K562 (cell line): Measurements from ENCODE around the gene TXN2. TPM values are rescaled to one million over a fixed set of nuclear protein-coding genes. Genes with fewer than 3 reads are reported as not detected.
A peak's percentile ranks its signal among the peaks of the same experiment; 100 is the strongest.

ENCODE experiments used
- BRCA1 ChIP-seq, 2 experiments: fragments of 450-650 bp in 1 of 2; sonication (generic) in 1 of 2; formaldehyde crosslinking in 1 of 2; IDR thresholded peaks; 2 replicates each; pipeline versions ENCODE4 v1.5.0 to v1.6.1; 2017 to 2020; ENCODE audit warnings: mild to moderate bottlenecking in 1 of 2, missing genetic modification reagents in 1 of 2
- CHD1 ChIP-seq: fragments of 200-600 bp; sonication (generic); IDR thresholded peaks from one replicate; pipeline ENCODE4 v1.6.1; 2012; ENCODE audit warnings: mild to moderate bottlenecking, moderate library complexity, low read length, inconsistent platforms
- DDX20 ChIP-seq: fragments of 450-650 bp; IDR thresholded peaks from 2 replicates; pipeline ENCODE4 v1.6.1; 2016; ENCODE audit warnings: missing genetic modification characterization, low read depth, mild to moderate bottlenecking, missing compliant biosample characterization, moderate library complexity
- E2F5 ChIP-seq: sonication (generic); formaldehyde crosslinking; IDR thresholded peaks from 2 replicates; pipeline ENCODE4 v1.8.0; 2022; ENCODE audit warnings: mild to moderate bottlenecking, missing genetic modification reagents
- HNRNPH1 ChIP-seq: fragments of 200-400 bp; formaldehyde crosslinking; optimal IDR thresholded peaks from 2 replicates; pipeline ENCODE3; 2017; ENCODE audit warnings: low read depth, mild to moderate bottlenecking, low read length, moderate library complexity
- HNRNPL ChIP-seq: fragments of 200-400 bp; formaldehyde crosslinking; IDR thresholded peaks from 2 replicates; pipeline ENCODE4 v1.6.1; 2017; ENCODE audit warnings: low read depth, mild to moderate bottlenecking, low read length
- MAFF ChIP-seq: IDR thresholded peaks from 2 replicates; pipeline ENCODE4 v1.6.1; 2012; ENCODE audit warnings: low read length, improper control_type of control experiment
- RBM34 ChIP-seq: fragments of 200-400 bp; formaldehyde crosslinking; IDR thresholded peaks from 2 replicates; pipeline ENCODE4 v1.6.1; 2018; ENCODE audit warnings: low read length, borderline replicate concordance; ENCODE audit not compliant: insufficient read depth
- SRSF9 ChIP-seq: fragments of 200-400 bp; formaldehyde crosslinking; IDR thresholded peaks from 2 replicates; pipeline ENCODE4 v1.6.1; 2017; ENCODE audit warnings: low read depth, low read length, borderline replicate concordance
- TOE1 ChIP-seq, 2 experiments: fragments of 450-650 bp in 1 of 2; sonication (generic) in 1 of 2; formaldehyde crosslinking in 1 of 2; IDR thresholded peaks; 2 replicates each; pipeline versions ENCODE4 v1.7.1 to v1.8.0; 2016 to 2022; ENCODE audit warnings: borderline replicate concordance in 2 of 2, mild to moderate bottlenecking in 2 of 2, antibody characterized with exemption in 1 of 2, inconsistent platforms in 1 of 2, low read depth in 1 of 2, missing genetic modification reagents in 1 of 2, moderate library complexity in 1 of 2
- VEZF1 ChIP-seq: fragments of 200-800 bp; sonication (Bioruptor generic); IDR thresholded peaks from 2 replicates; pipeline ENCODE4 v1.6.1; 2017; ENCODE audit warnings: missing genetic modification characterization, missing compliant biosample characterization
- ZBTB17 ChIP-seq: fragments of 450-650 bp; formaldehyde crosslinking; IDR thresholded peaks from 2 replicates; pipeline ENCODE4 v1.4.0; 2020; ENCODE audit warnings: mild to moderate bottlenecking
- ZNF133 ChIP-seq: fragments of 250-450 bp; sonication (Bioruptor Pico); IDR thresholded peaks from 2 replicates; pipeline ENCODE4 v1.4.0; 2020; ENCODE audit warnings: mild to moderate bottlenecking
- ZNF3 ChIP-seq: fragments of 250-450 bp; sonication (Bioruptor Pico); IDR thresholded peaks from 2 replicates; pipeline ENCODE4 v1.5.0; 2021; ENCODE audit warnings: mild to moderate bottlenecking, moderate library complexity
- ZNF695 ChIP-seq: fragments of 450-650 bp; formaldehyde crosslinking; IDR thresholded peaks from 2 replicates; pipeline ENCODE4 v1.4.0; 2020; ENCODE audit warnings: mild to moderate bottlenecking, moderate library complexity
- ZNF699 ChIP-seq: fragments of 250-450 bp; sonication (Bioruptor Pico); IDR thresholded peaks from 2 replicates; pipeline ENCODE4 v1.8.0; 2021; ENCODE audit warnings: mild to moderate bottlenecking, moderate library complexity; ENCODE audit not compliant: insufficient replicate concordance
- polyA plus RNA-seq, 8 experiments: library from polyadenylated mRNA; depleted of rRNA in 4 of 8; stranded (reverse) in 5 of 8; unstranded in 3 of 8; fragments of >200 nt; fragmentation: Nextera tagmentation in 2 of 8; fragmentation: Illumina TruSeq in 1 of 8; extraction: Ambion mirVana in 2 of 8; extraction: Trizol in 1 of 8; gene quantifications; 2 replicates each; pipeline versions ENCODE4 v1.2.1 to v1.2.3, GENCODE V29; 2011 to 2014; ENCODE audit warnings: inconsistent platforms in 1 of 8, missing spikeins in 1 of 8
- total RNA-seq, 7 experiments: library from RNA; depleted of rRNA in 6 of 7; stranded (reverse); fragments of >200 nt in 6 of 7; fragmentation: Illumina TruSeq in 2 of 7; extraction: Trizol in 2 of 7; gene quantifications; 2 replicates each; pipeline versions ENCODE4 v1.2.1 to v1.2.3, GENCODE V29; 2011 to 2021; ENCODE audit warnings: low replicate concordance in 1 of 7
- TF ChIP-seq, protein P1 (sequence below), 3 experiments: fragments of 200-800 bp in 1 of 3; sonication (Bioruptor generic) in 1 of 3; sonication (generic) in 1 of 3; formaldehyde crosslinking in 1 of 3; IDR thresholded peaks; 2 replicates each; pipeline versions ENCODE4 v1.6.1 to v1.8.0; 2016 to 2022; ENCODE audit warnings: mild to moderate bottlenecking in 2 of 3, missing compliant biosample characterization in 2 of 3, missing genetic modification characterization in 2 of 3, missing genetic modification reagents in 1 of 3
- TF ChIP-seq, protein P2 (sequence below): fragments of 250-450 bp; sonication (Bioruptor Pico); IDR thresholded peaks from 2 replicates; pipeline ENCODE4 v1.8.0; 2021; ENCODE audit warnings: borderline replicate concordance, mild to moderate bottlenecking, moderate library complexity; ENCODE audit not compliant: poor library complexity, severe bottlenecking

Gene TXN2
- total and polyA plus RNA-seq, 9 of the 15 experiments (the other 6 are each of a cell fraction or from before 2014, with no cell fraction given), result 48.5 to 399 (median 118) TPM

GRCh38 chr22:36506637-36507517 lies 25.4 kb upstream of the TXN2 start, which contains the start of gene FOXRED2 (continued):
- TF ChIP-seq, protein P1, sequence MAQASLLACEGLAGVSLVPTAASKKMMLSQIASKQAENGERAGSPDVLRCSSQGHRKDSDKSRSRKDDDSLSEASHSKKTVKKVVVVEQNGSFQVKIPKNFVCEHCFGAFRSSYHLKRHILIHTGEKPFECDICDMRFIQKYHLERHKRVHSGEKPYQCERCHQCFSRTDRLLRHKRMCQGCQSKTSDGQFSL (CRISPR knock-in tag; IDR thresholded peaks at IDR 0.05), result no peak
- TF ChIP-seq, protein P1 (tag; IDR thresholded peaks at IDR 0.05), result no peak
- TF ChIP-seq DDX20, result no peak
- no peak for TF ChIP-seq RBM34
- no peak for TF ChIP-seq CHD1
- TF ChIP-seq HNRNPH1, result no peak
- no peak for TF ChIP-seq HNRNPL
- no peak for TF ChIP-seq ZNF133 (CRISPR knock-in tag)
- peak; percentile 84; the same call in 1 of the 2 replicates for TF ChIP-seq TOE1 (IDR thresholded peaks at IDR 0.05; ENCODE audit: borderline replicate concordance)
- 0 out of 2 replicates have a peak, but pooled peaks have one; percentile 22 for TF ChIP-seq TOE1 (CRISPR knock-in tag; IDR thresholded peaks at IDR 0.05; ENCODE audit: borderline replicate concordance, low read depth)
- no peak for TF ChIP-seq MAFF
- TF ChIP-seq ZNF3, result no peak
- peak; percentile 52; the same call in 1 of the 2 replicates for TF ChIP-seq VEZF1 (CRISPR knock-in tag)
- no peak for TF ChIP-seq ZNF695 (CRISPR knock-in tag)
- TF ChIP-seq BRCA1 (IDR thresholded peaks at IDR 0.05), result no peak
- no peak for TF ChIP-seq BRCA1 (CRISPR knock-in tag; IDR thresholded peaks at IDR 0.05)
- no peak for TF ChIP-seq SRSF9
- no peak for TF ChIP-seq ZBTB17 (CRISPR knock-in tag)
- TF ChIP-seq, protein P2, sequence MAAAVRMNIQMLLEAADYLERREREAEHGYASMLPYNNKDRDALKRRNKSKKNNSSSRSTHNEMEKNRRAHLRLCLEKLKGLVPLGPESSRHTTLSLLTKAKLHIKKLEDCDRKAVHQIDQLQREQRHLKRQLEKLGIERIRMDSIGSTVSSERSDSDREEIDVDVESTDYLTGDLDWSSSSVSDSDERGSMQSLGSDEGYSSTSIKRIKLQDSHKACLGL (CRISPR knock-in tag), result no peak
- TF ChIP-seq ZNF699 (CRISPR knock-in tag), result no peak
- 0 out of 2 replicates have a peak, but pooled peaks have one; percentile 18 for TF ChIP-seq E2F5 (CRISPR knock-in tag)
